ENCODE measurements around the gene NEUROD2.
A peak's percentile ranks its signal among the peaks of the same experiment; 100 is the strongest.

Gene NEUROD2

GRCh38 chr17:39628655-39629493 is 21.2 kb upstream of the NEUROD2 start:
- no peak overlapping the region for H3K4me3 ChIP-seq (ENCODE audit: low read depth, low read length)

DNA sequence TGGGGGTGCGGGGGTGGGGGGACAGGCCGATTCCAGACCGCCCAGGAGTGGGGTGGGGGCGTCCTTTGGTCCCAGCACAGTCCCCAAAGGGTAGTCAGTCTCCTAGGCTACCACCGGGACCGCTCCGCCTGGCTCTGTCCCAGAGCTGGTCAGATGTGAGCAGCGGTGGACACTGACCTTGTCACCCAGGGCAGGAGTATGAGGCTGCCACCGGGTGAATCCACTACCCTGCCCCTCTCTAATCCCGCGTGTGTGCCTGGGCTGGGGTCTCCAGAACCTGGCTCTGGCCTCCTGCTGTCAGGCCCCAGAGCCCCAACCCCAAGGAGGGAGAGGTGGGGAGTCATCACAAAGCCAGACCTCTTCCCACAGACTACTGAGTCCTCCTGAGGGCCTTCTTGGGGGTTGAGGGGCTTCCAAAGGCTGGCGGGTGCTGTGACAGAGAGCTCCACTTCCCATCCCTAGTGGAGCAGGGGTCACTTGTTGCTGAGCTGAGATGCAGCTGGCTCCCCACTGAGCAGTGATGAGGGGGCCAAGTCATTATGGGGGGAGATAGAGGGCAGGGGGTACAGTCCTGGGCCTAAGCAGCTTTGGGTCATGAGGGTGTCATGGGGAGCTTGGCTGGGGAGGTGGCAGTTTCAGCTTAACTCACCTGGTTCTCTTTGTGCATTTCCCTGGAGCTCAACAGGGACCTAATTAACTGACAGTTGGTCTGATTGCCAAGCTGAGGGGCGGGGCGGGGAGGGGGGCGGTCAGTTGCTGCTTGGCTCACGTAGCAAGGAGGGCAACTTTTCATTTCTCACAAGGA is 20.2 kb upstream of the NEUROD2 start:
- H3K4me3 ChIP-seq (ENCODE audit: low read depth, low read length) = no peak overlapping the region
- ChIA-PET CTCF (interaction anchor here (0.6 to 14.6 kb wide), 10 partner anchors 6 to 421 kb away, joined by 3 to 475 read pairs (median 4); partner anchors contain the start of gene PNMT), POLR2A (interaction anchor here (0.6 to 3.7 kb wide), 5 partner anchors 9 to 467 kb away, joined by 3 to 12 read pairs (median 4); partner anchors contain the start of genes ERBB2 and STARD3)
- H3K9me3 ChIP-seq (ENCODE audit: control insufficient read depth, insufficient read depth, low read depth, low read length) = no peaks in the 10 kb centered on the region
- H3K36me3 ChIP-seq (ENCODE audit: control insufficient read depth in 2 of 2, insufficient read depth in 1 of 2, low read length in 2 of 2) = no peaks in the 10 kb centered on the region
- H3K27ac ChIP-seq (ENCODE audit: extremely low read depth, low read depth, low read length) = no peak overlapping the region
- H3K4me1 ChIP-seq (ENCODE audit: control insufficient read depth, insufficient read depth, low read length) = peaks cover 7% of the 10 kb centered on the region
- no peak for TF ChIP-seq ZNF510 (tag by site-specific recombination; IDR thresholded peaks at IDR 0.05; ENCODE audit: insufficient replicate concordance)
- peak; percentile 67 for TF ChIP-seq ZIC2 (tag by site-specific recombination; IDR thresholded peaks at IDR 0.05)
- TF ChIP-seq GLIS1 (tag by site-specific recombination; IDR thresholded peaks at IDR 0.05) = peak; percentile 81
- TF ChIP-seq SCRT2 (tag by site-specific recombination; IDR thresholded peaks at IDR 0.05) = peak; percentile 95
- TF ChIP-seq SCRT1 (tag by site-specific recombination; IDR thresholded peaks at IDR 0.05; ENCODE audit: borderline replicate concordance) = peak; percentile 84
- TF ChIP-seq KLF1 (tag by site-specific recombination; IDR thresholded peaks at IDR 0.05) = peak; percentile 36; the same call in 1 of the 2 replicates
- TF ChIP-seq ZNF394 (tag by site-specific recombination; IDR thresholded peaks at IDR 0.05; ENCODE audit: borderline replicate concordance) = no peak

More at GRCh38 chr17:39628655-39629493, 21.2 kb upstream of the NEUROD2 start:
- Histone ChIP-seq H3K36me3 (ENCODE audit: control insufficient read depth in 2 of 2, insufficient read depth in 1 of 2, low read length in 2 of 2) (no peaks in the 10 kb centered on the region), H3K27ac (ENCODE audit: extremely low read depth, low read depth, low read length) (no peak overlapping the region), H3K9me3 (ENCODE audit: control insufficient read depth, insufficient read depth, low read depth, low read length) (no peaks in the 10 kb centered on the region), H3K4me1 (ENCODE audit: control insufficient read depth, insufficient read depth, low read length) (peaks cover 7% of the 10 kb centered on the region)
- POLR2A ChIA-PET = interaction anchor here (1.0 kb wide), 1 partner anchor 83 kb away, joined by 4 read pairs; no protein-coding TSS in a partner anchor
- TF ChIP-seq ZNF514 (tag by site-specific recombination; IDR thresholded peaks at IDR 0.05) = no peak
- TF ChIP-seq AEBP2 (tag by site-specific recombination; IDR thresholded peaks at IDR 0.05; ENCODE audit: borderline replicate concordance) = no peak
- TF ChIP-seq YY1 (tag by site-specific recombination; IDR thresholded peaks at IDR 0.05) = no peak
- TF ChIP-seq ZNF792 (tag by site-specific recombination; IDR thresholded peaks at IDR 0.05) = no peak
- TF ChIP-seq ZNF701 (tag by site-specific recombination; IDR thresholded peaks at IDR 0.05) = no peak
- TF ChIP-seq ZNF394 (tag by site-specific recombination; IDR thresholded peaks at IDR 0.05; ENCODE audit: borderline replicate concordance) = no peak
- TF ChIP-seq ZNF335 (tag by site-specific recombination; conservative IDR thresholded peaks at IDR 0.05) = 0 out of 2 replicates have a peak, but pooled peaks have one; percentile 29
- TF ChIP-seq HOXC10 (CRISPR knock-in tag; IDR thresholded peaks at IDR 0.05) = no peak
- no peak for TF ChIP-seq ZBTB1 (tag by site-specific recombination; IDR thresholded peaks at IDR 0.05)
- TF ChIP-seq, protein P1, sequence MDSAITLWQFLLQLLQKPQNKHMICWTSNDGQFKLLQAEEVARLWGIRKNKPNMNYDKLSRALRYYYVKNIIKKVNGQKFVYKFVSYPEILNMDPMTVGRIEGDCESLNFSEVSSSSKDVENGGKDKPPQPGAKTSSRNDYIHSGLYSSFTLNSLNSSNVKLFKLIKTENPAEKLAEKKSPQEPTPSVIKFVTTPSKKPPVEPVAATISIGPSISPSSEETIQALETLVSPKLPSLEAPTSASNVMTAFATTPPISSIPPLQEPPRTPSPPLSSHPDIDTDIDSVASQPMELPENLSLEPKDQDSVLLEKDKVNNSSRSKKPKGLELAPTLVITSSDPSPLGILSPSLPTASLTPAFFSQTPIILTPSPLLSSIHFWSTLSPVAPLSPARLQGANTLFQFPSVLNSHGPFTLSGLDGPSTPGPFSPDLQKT (IDR thresholded peaks at IDR 0.05; ENCODE audit: borderline replicate concordance, low read depth, low read length) = no peak
- TF ChIP-seq ZNF623 (tag by site-specific recombination; IDR thresholded peaks at IDR 0.05) = no peak
- TF ChIP-seq ZNF488 (tag by site-specific recombination; IDR thresholded peaks at IDR 0.05) = no peak
- no peak for TF ChIP-seq ZNF24 (tag by site-specific recombination; IDR thresholded peaks at IDR 0.05)
- TF ChIP-seq ZNF341 (tag by site-specific recombination; IDR thresholded peaks at IDR 0.05; ENCODE audit: low read depth) = 0 out of 2 replicates have a peak, but pooled peaks have one; percentile 9
- CTCF ChIA-PET = interaction anchor here (0.9 to 14.6 kb wide), 8 partner anchors 7 to 422 kb away, joined by 3 to 475 read pairs (median 6); partner anchors contain the start of gene PNMT

All from HEK293 (cell line).